GM21526 (cell line): Measurements from ENCODE around the gene ADAMTS2.

ENCODE experiments used
- ATAC-seq: cut with Tn5 transposase; IDR thresholded peaks from one replicate; pipeline ENCODE4 v1.9.1; 2021; ENCODE audit warnings: moderate library complexity; ENCODE audit not compliant: unreplicated experiment, low FRiP score

The ADAMTS2 gene

DNA sequence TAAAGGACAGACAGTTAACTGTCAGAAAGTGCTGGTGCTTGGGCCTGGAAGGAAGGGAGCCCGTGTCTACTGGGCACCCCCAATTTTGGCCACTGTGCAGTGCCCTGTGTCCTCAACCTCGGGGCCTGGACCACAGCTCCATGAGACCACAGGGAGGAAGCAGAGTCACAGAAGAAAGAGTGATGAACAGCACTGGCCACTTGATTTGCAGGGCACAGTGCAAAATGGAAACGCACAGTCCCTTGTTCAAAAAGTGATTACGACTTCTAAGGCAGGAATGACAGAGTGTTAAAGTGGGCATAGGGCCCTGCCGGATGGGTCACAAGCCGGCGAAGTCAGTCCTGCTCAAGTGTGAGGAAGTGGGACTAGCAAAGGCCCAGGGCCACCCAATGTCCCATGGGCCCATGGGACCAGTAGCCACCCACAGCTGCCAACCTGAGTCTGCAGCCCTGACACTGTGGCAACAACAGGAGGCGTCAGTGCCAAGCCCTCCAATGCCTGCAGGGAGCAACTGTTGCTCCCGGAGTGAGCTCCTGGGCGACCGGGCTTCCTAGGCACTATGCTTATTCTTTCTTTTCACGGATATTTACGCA, 85.4 kb downstream of the ADAMTS2 start:
- no peak for ATAC-seq

- no peak for ATAC-seq
These were observed 86.1 kb downstream of the ADAMTS2 start for GRCh38 chr5:179258922-179259730.

DNA sequence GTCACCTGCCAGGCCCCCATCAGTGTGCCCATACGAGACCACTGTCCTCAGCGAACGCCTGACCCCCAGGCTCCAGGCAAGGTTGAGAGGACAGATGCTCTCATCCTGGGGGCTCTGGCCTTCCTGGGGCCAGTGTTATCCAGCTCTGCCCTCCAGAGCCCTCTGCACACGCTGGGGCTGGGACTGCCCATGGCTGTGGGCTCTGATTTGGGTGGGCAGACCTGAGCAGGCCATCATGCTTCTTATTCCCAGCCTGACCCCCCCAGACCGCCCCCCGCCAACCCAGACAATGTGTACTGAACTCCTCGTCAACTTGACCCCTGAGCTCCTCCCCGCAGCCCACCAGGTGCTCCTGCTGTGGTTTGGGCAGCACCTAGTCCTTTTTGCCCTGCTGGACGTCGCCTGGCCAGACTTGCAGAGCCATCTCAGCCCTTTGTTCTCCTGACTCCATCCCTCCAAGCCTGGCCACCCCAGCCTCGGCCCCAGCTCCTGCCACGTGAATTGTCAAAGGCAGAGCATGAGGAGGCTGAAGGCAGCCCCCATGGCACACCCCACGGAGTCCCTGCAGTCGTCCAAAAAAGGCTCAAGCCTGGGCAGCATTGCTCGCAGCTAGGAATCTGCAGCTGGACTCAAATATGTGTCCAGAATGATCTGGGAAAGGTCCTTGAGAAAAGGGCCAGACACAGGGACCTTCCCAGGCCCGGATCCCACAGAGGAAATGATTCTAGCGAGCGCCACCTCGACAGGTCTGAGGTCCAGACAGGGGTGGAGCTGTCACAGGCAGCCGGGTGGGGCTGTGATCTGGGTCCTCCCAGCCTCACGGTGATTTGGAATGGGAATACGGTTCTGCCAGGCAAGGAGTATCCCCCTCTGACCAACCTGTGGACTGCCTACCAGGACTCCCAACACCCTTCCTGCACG, 87.0 kb downstream of the ADAMTS2 start:
- ATAC-seq, result no peak

- ATAC-seq, result no peak
These were observed 88.0 kb downstream of the ADAMTS2 start for GRCh38 chr5:179257176-179257682.

DNA sequence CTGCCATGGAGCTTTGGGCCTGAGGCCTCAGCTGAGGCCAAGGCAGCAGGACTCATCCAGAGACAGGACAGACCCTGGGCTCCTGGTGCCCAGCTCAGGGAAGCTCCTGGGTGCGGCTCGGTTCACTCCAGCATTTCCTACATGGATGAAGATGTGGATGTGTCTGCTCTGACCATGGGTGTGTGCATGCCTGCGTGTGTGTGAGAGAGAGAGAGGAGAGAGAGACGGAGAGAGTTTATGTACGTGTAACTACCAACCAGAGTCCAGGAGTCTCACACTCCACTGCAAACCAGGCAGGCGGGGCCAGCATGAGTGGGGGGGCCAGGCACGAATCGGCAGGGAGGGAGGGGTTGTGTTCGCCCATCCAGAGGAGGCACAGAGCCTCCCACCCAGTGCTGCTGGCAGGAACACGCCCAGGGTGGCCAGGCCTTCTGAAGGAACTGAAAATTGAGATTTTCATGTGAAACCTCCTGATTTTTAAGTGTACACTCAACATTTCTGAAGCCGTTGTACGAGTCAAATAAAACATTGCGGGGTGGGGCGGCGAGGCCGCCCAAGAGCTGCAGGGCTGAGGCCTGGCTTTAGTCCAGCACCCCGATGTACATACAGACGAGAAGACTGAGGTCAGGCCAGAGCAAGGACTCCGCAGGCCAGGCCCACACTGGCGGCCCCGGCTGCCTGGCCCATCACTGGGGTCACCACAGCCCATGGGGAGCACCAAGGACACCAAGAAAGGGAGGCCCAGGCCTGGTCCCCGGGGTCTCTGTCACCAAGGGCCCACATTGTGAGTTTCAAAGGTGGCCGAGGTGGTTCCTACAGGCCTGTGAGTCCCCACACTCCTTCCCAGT, 88.7 kb downstream of the ADAMTS2 start:
- ATAC-seq, result no peak

DNA sequence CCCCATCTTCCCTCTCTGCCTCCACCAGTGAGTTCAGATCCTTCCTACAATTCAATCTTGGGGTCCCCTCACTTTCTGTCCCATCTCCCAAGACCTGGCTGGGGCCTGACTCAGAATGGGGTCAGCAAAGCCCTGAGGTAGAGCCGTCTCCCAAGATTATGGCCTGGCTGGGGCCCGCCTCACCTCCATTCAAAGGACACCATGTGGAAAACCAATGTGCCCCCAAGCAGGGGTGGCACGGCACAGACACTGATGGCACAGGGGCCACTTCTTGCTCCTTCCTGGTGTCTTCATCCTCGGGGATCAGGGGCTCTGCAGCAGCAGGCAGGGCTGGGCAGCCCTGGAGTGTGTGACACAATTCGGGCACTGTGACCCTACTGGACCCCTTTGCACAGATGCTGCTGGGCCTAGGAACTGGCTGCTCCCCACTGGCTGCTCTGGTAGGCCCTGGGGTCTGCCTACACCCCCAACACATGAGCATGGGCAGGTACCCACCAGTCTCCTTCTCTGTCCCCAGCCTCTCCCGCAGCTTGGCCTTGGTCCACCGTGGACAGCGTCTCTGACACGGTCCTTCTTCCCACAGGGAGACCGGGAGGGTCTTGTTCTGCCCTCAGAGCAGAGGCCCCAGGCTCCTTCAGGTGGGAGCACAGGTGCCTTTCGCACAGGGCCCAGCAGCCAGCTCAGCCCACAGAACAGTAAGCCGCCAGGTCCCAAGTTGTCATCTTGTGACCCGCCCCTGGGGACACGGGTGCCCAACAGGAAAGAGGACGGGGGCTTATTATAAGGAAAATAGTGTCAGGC, 89.5 kb downstream of the ADAMTS2 start:
- ATAC-seq, result no peak

DNA sequence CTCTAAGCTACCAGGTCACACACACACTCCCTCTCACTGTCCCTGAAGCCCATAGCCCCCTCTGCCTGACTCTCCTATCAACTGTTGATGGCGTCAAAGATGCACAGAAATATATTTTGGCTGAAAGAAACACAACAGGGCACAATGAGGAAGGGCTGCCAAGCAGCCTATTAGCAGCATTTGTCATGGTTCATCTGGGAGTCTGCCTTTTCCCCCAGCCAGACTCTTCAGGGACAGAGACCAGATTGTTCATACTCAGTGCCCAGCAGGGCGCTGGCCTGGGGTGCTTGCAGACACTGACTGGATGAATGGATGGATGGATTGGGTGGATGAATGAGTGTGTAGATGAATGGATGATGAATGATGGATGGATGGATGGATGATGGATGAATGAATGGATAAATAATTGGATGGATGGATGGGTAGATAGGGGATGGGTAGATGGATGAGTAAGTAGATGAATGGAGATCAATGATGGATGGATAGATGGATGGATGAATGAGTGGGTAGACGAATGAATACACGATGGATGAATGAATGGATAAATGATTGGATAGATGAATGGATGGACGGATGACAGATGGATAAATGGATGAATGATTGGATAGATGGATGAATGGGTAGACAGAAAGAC, 90.5 kb downstream of the ADAMTS2 start:
- no peak for ATAC-seq

- ATAC-seq, result no peak
These were observed 91.5 kb downstream of the ADAMTS2 start for GRCh38 chr5:179253730-179254129.

GRCh38 chr5:179251276-179251969, 93.8 kb downstream of the ADAMTS2 start:
- ATAC-seq, result no peak

GRCh38 chr5:179250561-179251225, 94.6 kb downstream of the ADAMTS2 start:
- no peak for ATAC-seq

GRCh38 chr5:179246227-179246626, 99.0 kb downstream of the ADAMTS2 start:
- no peak for ATAC-seq

GRCh38 chr5:179245031-179245430, 100.2 kb downstream of the ADAMTS2 start:
- no peak for ATAC-seq

DNA sequence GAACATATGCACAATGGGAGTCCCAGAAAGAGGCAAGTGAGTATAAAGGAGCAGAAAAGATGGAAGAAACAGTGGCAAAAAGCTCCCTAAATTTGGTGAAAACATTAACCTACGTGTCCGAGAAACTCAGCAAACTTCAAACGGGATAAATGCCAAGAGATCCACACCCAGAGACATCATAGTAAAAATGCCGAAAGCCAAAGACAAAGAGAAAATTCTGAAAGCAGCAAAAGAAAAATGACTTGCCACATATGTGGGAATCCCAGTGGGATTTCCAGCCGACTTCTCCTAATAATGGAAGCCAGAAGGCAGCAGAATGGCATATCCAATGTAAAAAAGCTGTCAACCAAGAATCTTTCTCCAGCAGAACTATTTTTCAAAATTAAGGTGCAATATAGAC, 101.2 kb downstream of the ADAMTS2 start:
- no peak for ATAC-seq

DNA sequence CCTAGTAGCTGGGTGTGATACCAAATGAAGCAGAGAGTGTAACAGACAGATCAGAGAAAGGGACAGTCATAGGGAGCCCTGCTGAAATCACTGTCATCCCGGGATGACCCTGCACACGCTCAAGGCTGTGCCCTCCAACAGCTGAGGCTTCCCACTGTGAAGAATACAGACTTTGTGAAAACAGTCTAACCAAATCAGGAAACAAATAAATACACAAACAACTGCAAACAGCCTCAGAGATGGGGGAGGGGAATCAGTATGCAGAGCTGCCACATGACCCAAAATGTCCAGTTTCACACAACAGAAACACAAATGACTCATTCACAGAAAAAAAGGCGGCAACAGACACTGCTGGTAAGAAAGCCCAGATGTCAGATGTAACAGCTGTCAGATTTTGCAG, 101.9 kb downstream of the ADAMTS2 start:
- ATAC-seq, result no peak

GRCh38 chr5:179242676-179243075, 102.6 kb downstream of the ADAMTS2 start:
- no peak for ATAC-seq

- ATAC-seq, result no peak
These were observed 103.4 kb downstream of the ADAMTS2 start for GRCh38 chr5:179241764-179242370.

DNA sequence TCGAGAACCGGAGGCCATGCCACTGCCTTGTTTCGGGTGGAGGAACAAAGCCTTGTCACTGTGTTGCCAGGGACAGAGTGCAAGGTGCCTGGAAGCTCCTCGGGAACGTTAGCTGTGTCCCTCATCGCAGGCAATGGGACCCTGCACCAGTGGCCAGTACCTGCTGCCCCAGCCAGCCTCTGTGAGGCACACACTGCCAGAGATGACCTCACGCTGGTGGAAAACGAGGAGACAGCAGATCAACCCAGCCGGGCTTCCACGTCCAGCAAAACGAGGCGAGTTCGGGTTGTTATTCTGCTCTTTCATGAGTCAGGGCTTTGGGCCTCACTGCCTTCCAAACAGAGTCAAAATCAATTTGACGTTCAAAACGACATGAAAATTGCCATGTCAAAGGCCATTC, 104.1 kb downstream of the ADAMTS2 start:
- ATAC-seq, result no peak
